ENCODE data around the gene BCKDHA. TPM values are rescaled to one million over a fixed set of nuclear protein-coding genes. Genes with fewer than 3 reads are reported as not detected.
A peak's percentile ranks its signal among the peaks of the same experiment; 100 is the strongest.
"Not testable (repeated sequence)": the region's sequence is repeated elsewhere in the genome, so short reads cannot be mapped to it uniquely, and the experiment has no call there.

Gene BCKDHA
- total RNA-seq, 1 donor from 2014 or later, result 14.6 TPM

GRCh38 chr19:41399525-41399924, 1.9 kb downstream of the BCKDHA start:
- Mint-ChIP-seq H3K9me3 (no peaks in the 10 kb centered on the region), H3K4me3 (peak overlapping the region; percentile 48), H3K36me3 (ENCODE audit: low read depth) (peaks cover 3% of the 10 kb centered on the region), H3K27ac (no peak overlapping the region), H3K27me3 (ENCODE audit: insufficient read depth) (no peaks in the 10 kb centered on the region), H3K4me1 (ENCODE audit: low read depth) (peaks cover 28% of the 10 kb centered on the region)
- intact Hi-C loops (cut with micrococcal nuclease), result loop anchor here (5.0 kb wide), 3 partner anchors 92 to 198 kb away; no protein-coding TSS in a partner anchor
- DNase-seq (ENCODE audit: low spot score), result no peak

- Mint-ChIP-seq H3K27ac (no peak overlapping the region), H3K27me3 (ENCODE audit: insufficient read depth) (no peaks in the 10 kb centered on the region), H3K4me3 (no peak overlapping the region), H3K4me1 (ENCODE audit: low read depth) (peaks cover 15% of the 10 kb centered on the region), H3K9me3 (no peaks in the 10 kb centered on the region), H3K36me3 (ENCODE audit: low read depth) (peaks cover 3% of the 10 kb centered on the region)
- no peak for DNase-seq (ENCODE audit: low spot score)
- intact Hi-C loops (cut with micrococcal nuclease), result no loop called here
Measured at GRCh38 chr19:41401483-41401882, 3.9 kb downstream of the BCKDHA start.

GRCh38 chr19:41402010-41402409, 4.4 kb downstream of the BCKDHA start:
- H3K4me3 Mint-ChIP-seq, result no peak overlapping the region
- H3K4me1 Mint-ChIP-seq (ENCODE audit: low read depth), result peaks cover 12% of the 10 kb centered on the region
- no peaks in the 10 kb centered on the region for H3K9me3 Mint-ChIP-seq
- DNase-seq (ENCODE audit: low spot score), result no peak
- intact Hi-C loops (cut with micrococcal nuclease), result no loop called here
- no peaks in the 10 kb centered on the region for H3K27me3 Mint-ChIP-seq (ENCODE audit: insufficient read depth)
- H3K27ac Mint-ChIP-seq, result no peak overlapping the region
- H3K36me3 Mint-ChIP-seq (ENCODE audit: low read depth), result peaks cover 3% of the 10 kb centered on the region

- intact Hi-C loops (cut with micrococcal nuclease), result no loop called here
- Mint-ChIP-seq H3K27ac (no peak overlapping the region), H3K9me3 (no peaks in the 10 kb centered on the region)
Measured at GRCh38 chr19:41403181-41403970, 5.8 kb downstream of the BCKDHA start.

GRCh38 chr19:41405776-41406175, 8.2 kb downstream of the BCKDHA start:
- H3K27me3 Mint-ChIP-seq (ENCODE audit: insufficient read depth), result no peaks in the 10 kb centered on the region

More at GRCh38 chr19:41403181-41403970, 5.8 kb downstream of the BCKDHA start:
- H3K36me3 Mint-ChIP-seq (ENCODE audit: low read depth), result peaks cover 3% of the 10 kb centered on the region
- H3K27me3 Mint-ChIP-seq (ENCODE audit: insufficient read depth), result no peaks in the 10 kb centered on the region
- no peak for DNase-seq (ENCODE audit: low spot score)
- H3K4me3 Mint-ChIP-seq, result no peak overlapping the region
- H3K4me1 Mint-ChIP-seq (ENCODE audit: low read depth), result peaks cover 9% of the 10 kb centered on the region

GRCh38 chr19:41407271-41407670, 9.7 kb downstream of the BCKDHA start:
- intact Hi-C loops (cut with micrococcal nuclease), result no loop called here
- no peaks in the 10 kb centered on the region for H3K4me1 Mint-ChIP-seq (ENCODE audit: low read depth)
- no peak overlapping the region for H3K4me3 Mint-ChIP-seq
- H3K27ac Mint-ChIP-seq, result no peak overlapping the region
- peaks cover 5% of the 10 kb centered on the region for H3K36me3 Mint-ChIP-seq (ENCODE audit: low read depth)
- H3K27me3 Mint-ChIP-seq (ENCODE audit: insufficient read depth), result no peaks in the 10 kb centered on the region
- DNase-seq (ENCODE audit: low spot score), result no peak
- H3K9me3 Mint-ChIP-seq, result no peaks in the 10 kb centered on the region

More at GRCh38 chr19:41405776-41406175, 8.2 kb downstream of the BCKDHA start:
- no peaks in the 10 kb centered on the region for H3K4me1 Mint-ChIP-seq (ENCODE audit: low read depth)
- H3K4me3 Mint-ChIP-seq, result no peak overlapping the region
- H3K27ac Mint-ChIP-seq, result no peak overlapping the region
- peaks cover 3% of the 10 kb centered on the region for H3K36me3 Mint-ChIP-seq (ENCODE audit: low read depth)
- H3K9me3 Mint-ChIP-seq, result no peaks in the 10 kb centered on the region
- intact Hi-C loops (cut with micrococcal nuclease), result no loop called here
- no peak for DNase-seq (ENCODE audit: low spot score)

GRCh38 chr19:41408256-41408655, 10.6 kb downstream of the BCKDHA start:
- no peaks in the 10 kb centered on the region for H3K9me3 Mint-ChIP-seq
- no peaks in the 10 kb centered on the region for H3K27me3 Mint-ChIP-seq (ENCODE audit: insufficient read depth)
- H3K27ac Mint-ChIP-seq, result no peak overlapping the region
- H3K4me1 Mint-ChIP-seq (ENCODE audit: low read depth), result no peaks in the 10 kb centered on the region
- intact Hi-C loops (cut with micrococcal nuclease), result no loop called here
- DNase-seq (ENCODE audit: low spot score), result no peak
- H3K36me3 Mint-ChIP-seq (ENCODE audit: low read depth), result peaks cover 3% of the 10 kb centered on the region
- no peak overlapping the region for H3K4me3 Mint-ChIP-seq

GRCh38 chr19:41408846-41409245, 11.2 kb downstream of the BCKDHA start:
- H3K27ac Mint-ChIP-seq; intact Hi-C loops (cut with micrococcal nuclease); H3K27me3 Mint-ChIP-seq (ENCODE audit: insufficient read depth); DNase-seq (ENCODE audit: low spot score); H3K4me1 Mint-ChIP-seq (ENCODE audit: low read depth); H3K4me3 Mint-ChIP-seq; H3K36me3 Mint-ChIP-seq (ENCODE audit: low read depth); H3K9me3 Mint-ChIP-seq: not testable (repeated sequence)

GRCh38 chr19:41409288-41409687, 11.7 kb downstream of the BCKDHA start:
- H3K36me3 Mint-ChIP-seq (ENCODE audit: low read depth), result peaks cover 10% of the 10 kb centered on the region
- H3K27me3 Mint-ChIP-seq (ENCODE audit: insufficient read depth), result no peaks in the 10 kb centered on the region
- no peak overlapping the region for H3K4me3 Mint-ChIP-seq
- intact Hi-C loops (cut with micrococcal nuclease), result no loop called here
- no peaks in the 10 kb centered on the region for H3K4me1 Mint-ChIP-seq (ENCODE audit: low read depth)
- no peaks in the 10 kb centered on the region for H3K9me3 Mint-ChIP-seq
- no peak overlapping the region for H3K27ac Mint-ChIP-seq
- DNase-seq (ENCODE audit: low spot score), result no peak

GRCh38 chr19:41410336-41411054, 12.9 kb downstream of the BCKDHA start:
- Mint-ChIP-seq H3K9me3 (no peaks in the 10 kb centered on the region), H3K27me3 (ENCODE audit: insufficient read depth) (no peaks in the 10 kb centered on the region), H3K27ac (no peak overlapping the region), H3K36me3 (ENCODE audit: low read depth) (peaks cover 13% of the 10 kb centered on the region), H3K4me1 (ENCODE audit: low read depth) (no peaks in the 10 kb centered on the region), H3K4me3 (no peak overlapping the region)
- DNase-seq (ENCODE audit: low spot score), result no peak
- intact Hi-C loops (cut with micrococcal nuclease), result no loop called here

- Mint-ChIP-seq H3K36me3 (ENCODE audit: low read depth) (peaks cover 13% of the 10 kb centered on the region), H3K27me3 (ENCODE audit: insufficient read depth) (no peaks in the 10 kb centered on the region), H3K9me3 (no peaks in the 10 kb centered on the region), H3K4me1 (ENCODE audit: low read depth) (no peaks in the 10 kb centered on the region), H3K4me3 (no peak overlapping the region), H3K27ac (no peak overlapping the region)
- intact Hi-C loops (cut with micrococcal nuclease), result no loop called here
- no peak for DNase-seq (ENCODE audit: low spot score)
Measured at GRCh38 chr19:41411100-41411967, 13.7 kb downstream of the BCKDHA start.

GRCh38 chr19:41411968-41412265, 14.3 kb downstream of the BCKDHA start:
- H3K27me3 Mint-ChIP-seq (ENCODE audit: insufficient read depth), result no peaks in the 10 kb centered on the region
- no peak overlapping the region for H3K4me3 Mint-ChIP-seq
- no peaks in the 10 kb centered on the region for H3K9me3 Mint-ChIP-seq
- H3K36me3 Mint-ChIP-seq (ENCODE audit: low read depth), result peaks cover 13% of the 10 kb centered on the region
- DNase-seq (ENCODE audit: low spot score), result no peak
- intact Hi-C loops (cut with micrococcal nuclease), result no loop called here
- no peak overlapping the region for H3K27ac Mint-ChIP-seq
- no peaks in the 10 kb centered on the region for H3K4me1 Mint-ChIP-seq (ENCODE audit: low read depth)

- DNase-seq (ENCODE audit: low spot score), result no peak
- peaks cover 16% of the 10 kb centered on the region for H3K36me3 Mint-ChIP-seq (ENCODE audit: low read depth)
- no peaks in the 10 kb centered on the region for H3K9me3 Mint-ChIP-seq
- H3K27ac Mint-ChIP-seq, result no peak overlapping the region
- H3K27me3 Mint-ChIP-seq (ENCODE audit: insufficient read depth), result no peaks in the 10 kb centered on the region
- no peaks in the 10 kb centered on the region for H3K4me1 Mint-ChIP-seq (ENCODE audit: low read depth)
- intact Hi-C loops (cut with micrococcal nuclease), result no loop called here
- no peak overlapping the region for H3K4me3 Mint-ChIP-seq
Measured at GRCh38 chr19:41412953-41413352, 15.3 kb downstream of the BCKDHA start.

All from activated T-helper 1 cell treated with anti-CD3 and anti-CD28 coated beads, Interleukin-12 subunit alpha, Interleukin-12 subunit beta, Interleukin-2, Interleukin-4 antibody, amounts not matched to agents 30 ng/mL and 10 ng/mL and 1 ng/mL, durations not matched to agents 14 hours and 24 hours and 36 hours (primary cell).